Activated CD4-positive, alpha-beta T cell treated with anti-CD3 and anti-CD28 coated beads for 36 hours (primary cell): Measurements from ENCODE around the gene OR5H2. TPM values are rescaled to one million over a fixed set of nuclear protein-coding genes. Genes with fewer than 3 reads are reported as not detected.

ENCODE experiments used
- ATAC-seq: fragments of 200-7000 bp; cut with Tn5 transposase; one replicate; pipeline ENCODE4 v1.10.0; 2021; ENCODE audit warnings: mild to moderate bottlenecking, moderate library complexity
- CTCF ChIA-PET: fragments of 350-600 bp; sonication (Branson Sonifier 250); formaldehyde crosslinking; loops from one replicate; lab custom pipeline; 2021; ENCODE audit warnings: antibody characterized with exemption; lab: Charles Lee
- POLR2A ChIA-PET: fragments of 350-600 bp; sonication (Branson Sonifier 250); formaldehyde crosslinking; loops from one replicate; lab custom pipeline; 2021; ENCODE audit warnings: antibody characterized with exemption, inconsistent platforms; lab: Charles Lee
- DNase-seq: peaks from one replicate; pipeline ENCODE4 v3.0.0-alpha.2; 2020
- H3K27ac Mint-ChIP-seq: one replicate; pipeline ENCODE4 v1.8.0; 2021; ENCODE audit warnings: mixed read lengths
- H3K27me3 Mint-ChIP-seq: one replicate; pipeline ENCODE4 v1.8.0; 2021; ENCODE audit warnings: mixed read lengths
- H3K36me3 Mint-ChIP-seq: one replicate; pipeline ENCODE4 v1.8.0; 2021; ENCODE audit warnings: low read depth, mixed read lengths
- H3K4me1 Mint-ChIP-seq: one replicate; pipeline ENCODE4 v1.8.0; 2021; ENCODE audit warnings: mixed read lengths
- H3K4me3 Mint-ChIP-seq: one replicate; pipeline ENCODE4 v1.8.0; 2021; ENCODE audit warnings: mild to moderate bottlenecking, moderate library complexity, mixed read lengths
- H3K9me3 Mint-ChIP-seq: one replicate; pipeline ENCODE4 v1.8.0; 2021; ENCODE audit warnings: low read depth, mixed read lengths
- intact Hi-C, 2 experiments: fragments of 100-400 bp; cut with DNase I in 1 of 2; cut with micrococcal nuclease in 1 of 2; formaldehyde crosslinking; loops; one replicate each; pipeline versions ENCODE4 v1.14.2 to v1.15.1; 2022 to 2024; cut with DNase I, micrococcal nuclease
- total RNA-seq, 2 experiments: library from RNA; stranded (reverse); gene quantifications; one replicate each; pipeline ENCODE4 v1.2.3, GENCODE V29; 2021

The OR5H2 gene
- total RNA-seq, 2 experiments from 2014 or later: not detected

DNA sequence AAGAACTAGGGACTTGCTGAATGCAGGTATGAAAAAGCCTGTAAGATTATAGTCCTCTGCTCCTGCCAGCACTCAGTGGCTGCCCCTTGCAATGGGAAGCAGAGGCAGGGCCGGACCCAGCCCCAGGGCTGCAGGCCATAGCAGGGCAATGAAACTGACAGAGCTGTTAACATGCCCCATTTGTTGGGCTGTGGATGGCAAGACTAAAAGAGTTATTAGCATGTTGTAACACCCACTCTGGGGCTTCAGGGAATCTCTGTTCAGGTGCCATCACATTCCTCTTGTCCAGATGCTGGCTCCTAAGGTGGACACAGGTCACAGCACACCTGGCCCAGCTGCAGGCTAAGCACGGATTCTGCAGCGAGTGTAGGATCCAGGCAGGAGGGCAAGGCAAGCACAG, 7.4 kb upstream of the OR5H2 start:
- peaks cover 2% of the 10 kb centered on the region for H3K4me1 Mint-ChIP-seq
- H3K9me3 Mint-ChIP-seq: peaks cover 7% of the 10 kb centered on the region
- ChIA-PET POLR2A (interaction anchor here (0.7 kb wide), 1 partner anchor 196 kb away, joined by 3 read pairs; no protein-coding TSS in a partner anchor), CTCF (interaction anchor here (1.2 kb wide), 1 partner anchor 50 kb away, joined by 3 read pairs; no protein-coding TSS in a partner anchor)
- no peak overlapping the region for H3K27ac Mint-ChIP-seq
- H3K36me3 Mint-ChIP-seq: no peaks in the 10 kb centered on the region
- intact Hi-C loops: no loop called here
- no peak for DNase-seq
- H3K4me3 Mint-ChIP-seq: no peak overlapping the region
- H3K27me3 Mint-ChIP-seq: peaks cover 9% of the 10 kb centered on the region
- ATAC-seq: no peak

DNA sequence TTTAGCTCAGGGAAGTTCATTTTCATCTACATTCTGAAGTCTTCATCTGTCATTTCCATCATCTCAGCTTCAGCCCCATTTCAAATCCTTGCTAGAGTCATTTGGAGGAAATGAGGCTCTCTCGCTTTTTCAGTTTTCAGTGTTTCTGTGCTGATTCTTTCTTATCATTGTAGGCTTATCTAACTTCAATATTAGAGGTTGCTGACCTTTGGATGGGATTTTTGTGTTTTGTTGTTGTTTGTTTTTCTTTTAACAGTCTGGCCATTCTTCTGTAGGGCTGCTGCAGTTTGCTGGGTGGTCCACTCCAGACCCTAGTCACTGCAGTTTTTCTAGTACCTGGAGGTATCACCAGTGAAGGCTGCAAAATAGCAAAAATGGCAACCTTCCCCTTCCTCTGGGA, 8.6 kb downstream of the OR5H2 start:
- Mint-ChIP-seq H3K9me3 (no peaks in the 10 kb centered on the region), H3K36me3 (no peaks in the 10 kb centered on the region), H3K27me3 (peaks cover 5% of the 10 kb centered on the region), H3K27ac (no peak overlapping the region), H3K4me3 (no peak overlapping the region), H3K4me1 (no peaks in the 10 kb centered on the region)
- intact Hi-C loops: no loop called here
- ChIA-PET POLR2A (no interaction called here), CTCF (no interaction called here)
- ATAC-seq (no peak), DNase-seq (no peak)

DNA sequence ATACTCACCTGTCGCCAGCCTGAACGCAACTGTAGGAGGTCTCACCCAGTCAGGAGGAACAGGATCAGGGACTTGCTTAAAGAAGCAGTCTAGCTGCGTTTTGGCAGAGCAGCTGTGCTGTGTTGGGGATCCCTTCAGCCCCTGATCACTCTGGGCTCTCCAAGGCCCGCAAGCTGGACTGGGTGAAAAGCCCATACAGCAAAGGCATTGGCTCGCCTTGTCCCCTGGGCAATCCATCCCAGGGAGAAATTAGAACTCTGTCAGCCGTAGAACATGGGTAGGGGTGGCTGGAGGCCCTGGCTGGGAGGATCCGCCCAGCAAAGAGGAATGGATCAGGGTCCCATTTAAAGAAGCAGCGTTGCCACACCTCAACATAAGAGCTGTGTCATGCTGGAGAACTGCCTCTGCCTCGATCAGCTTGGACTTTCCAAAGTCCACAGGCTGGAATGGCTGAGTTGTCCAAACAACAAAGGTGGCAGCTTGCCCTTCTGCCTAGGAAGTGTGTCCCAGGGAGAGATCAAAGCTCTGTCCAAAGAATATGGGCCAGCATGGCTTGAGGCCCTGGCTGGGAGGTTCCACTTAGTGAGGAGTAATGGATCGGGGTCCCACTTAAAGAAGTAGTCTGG, 9.1 kb downstream of the OR5H2 start:
- CTCF ChIA-PET: no interaction called here
- Mint-ChIP-seq H3K4me1 (no peaks in the 10 kb centered on the region), H3K27me3 (peaks cover 5% of the 10 kb centered on the region), H3K4me3 (no peak overlapping the region), H3K36me3 (no peaks in the 10 kb centered on the region), H3K27ac (no peak overlapping the region), H3K9me3 (no peaks in the 10 kb centered on the region)
- POLR2A ChIA-PET: no interaction called here
- ATAC-seq (no peak), DNase-seq (no peak)
- intact Hi-C loops: no loop called here

DNA sequence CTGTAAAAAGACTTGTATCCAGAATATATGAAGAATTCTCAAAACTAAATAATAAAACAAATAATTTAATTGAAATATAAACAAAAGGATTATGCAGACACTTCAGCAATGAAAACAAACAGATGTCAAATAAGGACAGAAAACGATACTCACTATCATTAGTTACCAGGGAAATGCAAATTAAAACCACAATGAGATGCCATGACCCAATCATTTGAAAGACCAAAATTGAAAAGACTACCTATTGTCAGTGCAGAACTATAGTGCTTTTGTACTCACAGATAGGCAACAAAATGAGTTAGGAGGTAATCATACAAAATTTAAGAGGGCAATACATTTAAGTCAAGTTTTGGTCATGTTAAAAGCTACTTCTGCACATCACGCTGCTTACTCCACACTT, 39.8 kb downstream of the OR5H2 start:
- H3K27me3 Mint-ChIP-seq: peaks cover 7% of the 10 kb centered on the region
- ATAC-seq: no peak
- no peaks in the 10 kb centered on the region for H3K36me3 Mint-ChIP-seq
- ChIA-PET CTCF (no interaction called here), POLR2A (no interaction called here)
- no peaks in the 10 kb centered on the region for H3K9me3 Mint-ChIP-seq
- no peak overlapping the region for H3K27ac Mint-ChIP-seq
- H3K4me1 Mint-ChIP-seq: no peaks in the 10 kb centered on the region
- H3K4me3 Mint-ChIP-seq: no peak overlapping the region
- intact Hi-C loops: loop anchor here in 1 of 2 experiments (10.0 kb wide), 1 partner anchor 527 kb away; no protein-coding TSS in a partner anchor
- DNase-seq: no peak

DNA sequence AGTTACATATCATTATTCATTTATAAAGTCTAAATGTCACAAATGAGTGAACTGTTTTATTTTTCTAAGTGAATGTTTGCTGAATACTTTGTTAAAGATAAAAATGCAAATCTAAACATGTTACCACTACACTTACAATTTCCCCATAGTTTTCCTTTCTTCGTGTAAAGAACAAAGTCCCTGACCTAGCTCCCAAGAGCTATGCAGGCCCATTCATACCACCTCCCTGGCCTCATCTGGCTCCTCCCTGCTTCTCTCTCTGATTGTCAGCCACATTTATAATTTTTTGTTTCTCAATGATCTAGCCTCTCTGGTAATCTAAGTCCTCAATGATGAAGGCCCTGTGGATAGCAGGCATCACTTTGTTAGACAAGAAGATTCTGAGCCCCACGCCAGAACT, 40.4 kb downstream of the OR5H2 start:
- Mint-ChIP-seq H3K4me3 (no peak overlapping the region), H3K27ac (no peak overlapping the region), H3K9me3 (no peaks in the 10 kb centered on the region), H3K27me3 (peaks cover 7% of the 10 kb centered on the region), H3K36me3 (no peaks in the 10 kb centered on the region), H3K4me1 (no peaks in the 10 kb centered on the region)
- POLR2A ChIA-PET: no interaction called here
- intact Hi-C loops: loop anchor here in 1 of 2 experiments (10.0 kb wide), 1 partner anchor 528 kb away; no protein-coding TSS in a partner anchor
- CTCF ChIA-PET: no interaction called here
- ATAC-seq (no peak), DNase-seq (no peak)

DNA sequence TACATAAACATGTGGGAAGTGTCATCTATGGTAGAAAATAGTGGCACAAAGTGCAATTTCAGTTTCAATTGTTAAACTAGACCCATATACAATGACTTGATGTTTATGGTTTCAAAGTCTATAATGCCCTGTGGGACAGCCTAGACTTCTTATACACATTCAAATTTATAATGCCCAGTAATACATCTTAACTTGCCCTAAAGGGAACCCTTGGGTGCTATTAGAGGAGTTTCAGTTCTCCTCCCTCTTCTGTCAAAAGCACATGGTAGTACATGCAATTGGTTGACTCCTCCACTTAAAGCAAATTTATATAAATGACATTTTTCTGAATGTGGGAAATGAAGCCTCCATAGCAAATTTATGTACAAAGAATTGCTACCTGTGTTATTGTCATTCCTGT, 41.1 kb downstream of the OR5H2 start:
- intact Hi-C loops: loop anchor here in 1 of 2 experiments (10.0 kb wide), 1 partner anchor 529 kb away; no protein-coding TSS in a partner anchor
- Mint-ChIP-seq H3K4me1 (no peaks in the 10 kb centered on the region), H3K4me3 (no peak overlapping the region), H3K36me3 (no peaks in the 10 kb centered on the region), H3K27me3 (peaks cover 9% of the 10 kb centered on the region), H3K27ac (no peak overlapping the region), H3K9me3 (no peaks in the 10 kb centered on the region)
- ChIA-PET POLR2A (no interaction called here), CTCF (interaction anchor here (1.3 kb wide), 1 partner anchor 9 kb away, joined by 4 read pairs; no protein-coding TSS in a partner anchor)
- no peak for ATAC-seq
- no peak for DNase-seq

DNA sequence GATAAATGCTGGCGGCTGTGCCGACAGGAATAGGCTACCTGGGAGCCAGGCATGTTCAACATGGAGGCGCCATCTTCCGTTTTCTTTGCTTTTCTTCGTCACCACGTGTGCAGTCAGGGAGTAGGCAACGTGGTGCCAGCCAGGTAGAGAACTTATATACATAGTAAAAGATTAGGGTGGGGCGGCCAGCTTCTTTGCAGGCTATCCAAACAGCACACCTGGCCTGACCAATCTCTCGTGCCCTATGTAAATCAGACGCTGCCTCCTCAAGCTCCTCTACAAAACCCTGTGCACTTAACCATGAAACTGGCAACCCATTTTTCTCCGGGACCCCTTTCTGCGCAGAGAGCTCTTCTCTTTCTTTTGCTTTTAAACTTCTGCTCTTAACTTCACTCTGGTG, 42.8 kb downstream of the OR5H2 start:
- intact Hi-C loops: loop anchor here (5.0 to 10.0 kb wide), 2 partner anchors 267 to 530 kb away; partner anchors contain the start of gene CPOX (in 1 of the 2)
- no peak overlapping the region for H3K4me3 Mint-ChIP-seq
- no peaks in the 10 kb centered on the region for H3K9me3 Mint-ChIP-seq
- no peaks in the 10 kb centered on the region for H3K36me3 Mint-ChIP-seq
- DNase-seq (no peak), ATAC-seq (no peak)
- no peaks in the 10 kb centered on the region for H3K4me1 Mint-ChIP-seq
- no peak overlapping the region for H3K27ac Mint-ChIP-seq
- peaks cover 12% of the 10 kb centered on the region for H3K27me3 Mint-ChIP-seq
- ChIA-PET CTCF (interaction anchor here (0.8 to 2.3 kb wide), 4 partner anchors 11 to 987 kb away, joined by 3 to 6 read pairs (median 3); no protein-coding TSS in a partner anchor), POLR2A (no interaction called here)

DNA sequence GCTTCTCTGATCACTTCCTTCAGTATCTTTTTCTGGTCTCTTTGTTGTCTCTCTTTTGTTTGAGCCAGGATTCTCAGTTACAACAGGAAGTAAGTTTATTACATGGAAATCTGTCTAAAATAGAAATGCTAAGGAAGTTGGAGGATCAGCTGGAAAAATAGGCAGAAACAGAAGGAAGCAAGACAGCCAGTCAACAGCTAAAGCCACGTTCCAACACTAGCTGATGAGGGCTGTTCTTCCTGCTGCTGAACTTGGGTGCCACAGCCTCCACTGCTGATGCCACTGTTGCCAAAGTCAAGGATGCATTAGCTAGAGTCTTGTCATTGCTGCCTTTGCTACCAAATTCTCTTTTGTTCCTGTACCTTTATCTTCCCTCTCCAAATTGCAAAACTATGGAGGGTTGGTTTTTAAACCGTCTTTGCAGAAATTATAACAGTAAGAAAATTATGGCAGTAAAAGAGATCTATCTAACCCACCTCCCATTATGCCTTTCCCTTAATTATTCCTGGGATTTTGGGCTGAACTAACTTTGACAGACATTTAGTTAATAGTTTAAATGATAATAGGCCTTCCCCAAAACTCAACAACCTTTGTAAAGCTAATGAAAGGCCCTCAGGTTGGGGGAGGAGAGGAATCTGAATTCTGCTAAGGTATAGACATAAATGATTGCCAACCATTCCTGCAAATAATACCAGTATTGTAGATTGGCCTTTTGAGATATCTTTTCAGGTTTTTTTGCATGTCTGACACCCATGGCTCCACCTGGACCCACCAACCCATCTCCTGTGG, 44.0 kb downstream of the OR5H2 start:
- no peaks in the 10 kb centered on the region for H3K4me1 Mint-ChIP-seq
- ChIA-PET POLR2A (no interaction called here), CTCF (interaction anchor here (0.6 to 2.3 kb wide), 2 partner anchors 10 to 12 kb away, joined by 3 to 6 read pairs; no protein-coding TSS in a partner anchor)
- no peak overlapping the region for H3K4me3 Mint-ChIP-seq
- no peaks in the 10 kb centered on the region for H3K9me3 Mint-ChIP-seq
- peaks cover 13% of the 10 kb centered on the region for H3K27me3 Mint-ChIP-seq
- intact Hi-C loops: loop anchor here (5.0 to 10.0 kb wide), 2 partner anchors 266 to 531 kb away; partner anchors contain the start of gene CPOX (in 1 of the 2)
- ATAC-seq: no peak
- DNase-seq: no peak
- no peak overlapping the region for H3K27ac Mint-ChIP-seq
- no peaks in the 10 kb centered on the region for H3K36me3 Mint-ChIP-seq

DNA sequence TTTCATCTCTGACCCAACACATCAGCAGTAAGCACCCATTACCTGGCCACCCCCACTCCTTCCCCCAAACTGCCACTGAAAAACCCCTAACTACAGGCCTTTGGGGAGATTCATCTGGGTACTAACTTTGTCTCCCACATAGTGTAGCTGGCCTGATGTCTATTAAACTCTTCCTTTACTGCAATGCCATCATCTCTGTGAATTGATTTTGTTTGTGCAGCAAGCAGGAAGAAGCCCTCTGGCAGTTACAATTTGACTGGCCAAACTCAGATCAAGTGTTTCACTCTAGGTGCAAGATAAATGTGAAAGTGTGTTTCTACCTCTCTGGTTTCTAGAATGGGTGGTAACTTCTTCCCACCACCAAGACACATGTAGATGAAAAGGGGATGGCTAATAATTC, 44.6 kb downstream of the OR5H2 start:
- ChIA-PET CTCF (interaction anchor here (0.6 to 2.3 kb wide), 2 partner anchors 10 to 13 kb away, joined by 3 to 6 read pairs; no protein-coding TSS in a partner anchor), POLR2A (no interaction called here)
- Mint-ChIP-seq H3K27me3 (peaks cover 15% of the 10 kb centered on the region), H3K4me3 (no peak overlapping the region), H3K36me3 (no peaks in the 10 kb centered on the region), H3K9me3 (no peaks in the 10 kb centered on the region), H3K4me1 (no peaks in the 10 kb centered on the region), H3K27ac (no peak overlapping the region)
- intact Hi-C loops: loop anchor here (5.0 to 10.0 kb wide), 2 partner anchors 265 to 532 kb away; partner anchors contain the start of gene CPOX (in 1 of the 2)
- peak; percentile 74 for ATAC-seq
- no peak for DNase-seq

DNA sequence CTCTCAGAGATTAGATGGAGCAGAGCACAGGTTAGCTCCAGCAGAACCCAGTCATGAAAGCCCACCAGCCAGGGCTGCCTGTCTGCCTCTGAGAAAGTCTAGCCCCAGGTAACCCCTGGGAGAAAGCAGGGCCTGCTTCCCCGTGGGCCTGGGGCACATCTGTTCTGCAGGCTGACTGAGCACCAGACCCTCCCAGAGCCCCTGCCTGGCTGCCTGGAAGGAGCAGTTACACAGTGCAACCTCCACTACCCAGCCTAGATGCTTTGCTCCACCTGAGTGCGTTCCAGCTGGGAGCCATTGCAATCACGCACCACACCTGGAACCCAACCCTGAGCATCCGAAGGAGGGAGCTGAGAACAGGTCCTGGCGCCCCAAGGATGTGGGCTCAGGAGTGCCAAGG, 46.6 kb downstream of the OR5H2 start:
- Mint-ChIP-seq H3K4me3 (no peak overlapping the region), H3K36me3 (no peaks in the 10 kb centered on the region), H3K27ac (no peak overlapping the region), H3K9me3 (no peaks in the 10 kb centered on the region), H3K4me1 (no peaks in the 10 kb centered on the region), H3K27me3 (peaks cover 19% of the 10 kb centered on the region)
- intact Hi-C loops: loop anchor here (1.0 to 10.0 kb wide), 5 partner anchors 140 to 534 kb away; partner anchors contain the start of gene CPOX (in 1 of the 2)
- DNase-seq (no peak), ATAC-seq (no peak)
- ChIA-PET CTCF (interaction anchor here (0.5 to 3.0 kb wide), 8 partner anchors 8 to 307 kb away, joined by 3 to 55 read pairs (median 7); no protein-coding TSS in a partner anchor), POLR2A (no interaction called here)
